Heart right ventricle (tissue), 16 donors: Measurements from ENCODE around the gene TECR. TPM values are rescaled to one million over a fixed set of nuclear protein-coding genes. Genes with fewer than 3 reads are reported as not detected.
"Not testable (repeated sequence)": the region's sequence is repeated elsewhere in the genome, so short reads cannot be mapped to it uniquely, and the experiment has no call there.

Experiments
- ATAC-seq, 8 donors: fragments of 200-7000 bp; cut with Tn5 transposase; one replicate each; pipeline ENCODE4 v1.9.1; 2020; ENCODE audit warnings: mild to moderate bottlenecking in 8 of 8, moderate library complexity in 8 of 8, moderate number of reproducible peaks in 1 of 8
- DNase-seq, 2 donors: peaks; one replicate each; pipeline ENCODE4 v3.0.0-alpha.2; 2020
- H3K27ac ChIP-seq, 10 donors: fragments of 200-600 bp; sonication (generic) in 2 of 10; one replicate each; pipeline versions ENCODE4 v1.5.0 to v1.8.0; 2020 to 2022; ENCODE audit warnings: mild to moderate bottlenecking in 3 of 10
- H3K27me3 ChIP-seq, 7 donors: fragments of 200-600 bp; one replicate each; pipeline ENCODE4 v1.8.0; 2021 to 2022; ENCODE audit warnings: mild to moderate bottlenecking in 2 of 7
- H3K36me3 ChIP-seq, 9 donors: fragments of 200-600 bp; sonication (generic) in 1 of 9; one replicate each; pipeline versions ENCODE4 v1.5.0 to v1.8.0; 2020 to 2022; ENCODE audit warnings: mild to moderate bottlenecking in 2 of 9
- H3K4me1 ChIP-seq, 9 donors: fragments of 200-600 bp; sonication (generic) in 1 of 9; one replicate each; pipeline versions ENCODE4 v1.5.0 to v1.8.0; 2020 to 2022; ENCODE audit warnings: mild to moderate bottlenecking in 4 of 9
- H3K4me3 ChIP-seq, 10 donors: fragments of 200-600 bp; sonication (generic) in 2 of 10; one replicate each; pipeline versions ENCODE4 v1.5.0 to v1.8.0; 2020 to 2022; ENCODE audit warnings: mild to moderate bottlenecking in 7 of 10, moderate library complexity in 2 of 10
- H3K9me3 ChIP-seq, 11 donors: fragments of 200-600 bp in 10 of 11; sonication (generic) in 2 of 11; one replicate each; pipeline versions ENCODE4 v1.5.0 to v1.8.0; 2013 to 2022; ENCODE audit warnings: mild to moderate bottlenecking in 2 of 11, control low read depth in 1 of 11, moderate library complexity in 1 of 11
- CTCF ChIP-seq, 9 donors: fragments of 200-600 bp; sonication (generic) in 2 of 9; IDR thresholded peaks; one replicate each; pipeline versions ENCODE4 v1.5.0 to v1.8.0; 2021 to 2022; ENCODE audit warnings: antibody characterized with exemption in 9 of 9, mild to moderate bottlenecking in 5 of 9, moderate library complexity in 1 of 9
- WGBS, 2 donors: extraction: QIAGEN DNeasy Blood & Tissue Kit; methylation state at CpG; one replicate each; pipeline ENCODE4 v1.1.7; 2013; ENCODE audit warnings: inconsistent platforms in 1 of 2; 5-methylcytosine and 5-hydroxymethylcytosine counted together
- intact Hi-C, 10 donors: fragments of 100-400 bp; cut with DNase I; formaldehyde crosslinking; loops; one replicate each; pipeline versions ENCODE4 v1.11.1 to v1.14.2; 2022
- polyA plus RNA-seq, 2 donors: library from polyadenylated mRNA; stranded (reverse); fragments of 200-250 nt; gene quantifications; one replicate each; pipeline ENCODE4 v1.2.3, GENCODE V29; 2013
- total RNA-seq, 10 donors: library from RNA; stranded (reverse); fragmentation: NEBNext Ultra II Directional in 3 of 10; extraction: Animal tissue kit (Norgen Biotek cat#: 25700) in 3 of 10; gene quantifications; one replicate each; pipeline versions ENCODE4 v1.2.1 to v1.2.4, GENCODE V29; 2021 to 2023
- donor health status: Arrhythmogenic right ventricular cardiomyopathy.
- donor health status: ischemic (EF 13 %, LVEDD 7.1; RV severe dilation, severe dysfunction).
- donor health status: healthy with polysubstance abuse.
- donor health status: DM: no; HTN: yes; CAD: no.
- donor health status: DM: no; HTN: no; CAD: no.
- donor health status: ischemic (EF 25% LVEDD 6.9; RV normal size, moderate dysfunction).
- donor health status: ischemic (EF 25% LVEDD 5.7; RV mildly dilated, moderate dysfunction).
- donor health status: healthy.
- donor health status: DM: yes; HTN: yes; CAD: no.
- donor health status: Ischemic cardiomyopathy.
- donor health status: ischemic (EF 35%, LVEDD 5.7; RV mildly dilated, moderate dysfunction).
- donor health status: nonischemic (EF 11% LVEDD 7.7; RV severe dilation, severe dysfunction).
- donor health status: DM: yes; HTN: yes; CAD: no.
- donor health status: PGD.
- donor health status: ischemic (EF 29% LVEDD 5.4; RV normal size, mild dysfunction).
- donor health status: nonischemic (EF 23%, LVEDD 6.1; RV moderate dilation, normal function).

TECR gene
- total and polyA plus RNA-seq, 12 donors: 61.4 to 194 (median 75.7) TPM

DNA sequence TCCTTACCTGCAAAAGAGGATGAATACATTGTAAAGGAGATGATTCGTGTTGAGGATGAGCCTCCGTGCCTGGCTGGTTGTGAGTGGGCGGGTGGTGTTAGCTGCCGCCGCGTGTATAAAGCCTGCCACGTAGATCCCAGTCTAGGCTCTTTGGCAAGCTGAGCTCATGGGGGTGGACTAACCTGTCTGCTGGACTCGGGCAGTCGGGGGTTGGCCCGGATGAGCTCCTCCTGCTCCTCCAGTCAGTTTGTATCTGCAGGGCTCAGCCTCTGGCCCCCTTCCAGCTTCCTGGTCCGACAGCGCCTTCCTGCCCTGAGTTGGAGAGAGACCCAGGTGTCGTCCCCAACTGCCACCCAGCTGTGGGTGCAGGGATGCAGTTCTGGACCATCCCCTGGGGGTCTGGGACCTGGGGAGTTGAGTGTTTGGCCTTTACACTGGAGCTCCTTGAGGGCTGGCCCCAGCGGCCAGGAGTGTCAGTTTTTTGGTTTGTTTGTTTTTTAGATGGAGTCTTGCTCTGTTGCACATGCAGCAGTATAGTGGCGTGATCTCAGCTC, 20.9 kb downstream of the TECR start:
- H3K27me3 ChIP-seq: no peaks in the 10 kb centered on the region
- H3K4me3 ChIP-seq: no peak overlapping the region
- intact Hi-C loops: no loop called here
- DNase-seq: no peak
- H3K4me1 ChIP-seq: peaks cover 0 to 45% (median 21%) of the 10 kb centered on the region in 9 donors
- H3K9me3 ChIP-seq: no peaks in the 10 kb centered on the region
- peaks cover 0 to 44% (median 0%) of the 10 kb centered on the region in 9 donors for H3K36me3 ChIP-seq
- WGBS, 2 donors: 42 to 43% methylated on average over 15 of the region's 15 CpGs
- ATAC-seq: peak in 2 of 8 donors; percentile 12 to 49
- H3K27ac ChIP-seq: peak overlapping the region in 2 of 10 donors; percentile 3 to 62
- no peak for TF ChIP-seq CTCF (IDR thresholded peaks at IDR 0.05)

DNA sequence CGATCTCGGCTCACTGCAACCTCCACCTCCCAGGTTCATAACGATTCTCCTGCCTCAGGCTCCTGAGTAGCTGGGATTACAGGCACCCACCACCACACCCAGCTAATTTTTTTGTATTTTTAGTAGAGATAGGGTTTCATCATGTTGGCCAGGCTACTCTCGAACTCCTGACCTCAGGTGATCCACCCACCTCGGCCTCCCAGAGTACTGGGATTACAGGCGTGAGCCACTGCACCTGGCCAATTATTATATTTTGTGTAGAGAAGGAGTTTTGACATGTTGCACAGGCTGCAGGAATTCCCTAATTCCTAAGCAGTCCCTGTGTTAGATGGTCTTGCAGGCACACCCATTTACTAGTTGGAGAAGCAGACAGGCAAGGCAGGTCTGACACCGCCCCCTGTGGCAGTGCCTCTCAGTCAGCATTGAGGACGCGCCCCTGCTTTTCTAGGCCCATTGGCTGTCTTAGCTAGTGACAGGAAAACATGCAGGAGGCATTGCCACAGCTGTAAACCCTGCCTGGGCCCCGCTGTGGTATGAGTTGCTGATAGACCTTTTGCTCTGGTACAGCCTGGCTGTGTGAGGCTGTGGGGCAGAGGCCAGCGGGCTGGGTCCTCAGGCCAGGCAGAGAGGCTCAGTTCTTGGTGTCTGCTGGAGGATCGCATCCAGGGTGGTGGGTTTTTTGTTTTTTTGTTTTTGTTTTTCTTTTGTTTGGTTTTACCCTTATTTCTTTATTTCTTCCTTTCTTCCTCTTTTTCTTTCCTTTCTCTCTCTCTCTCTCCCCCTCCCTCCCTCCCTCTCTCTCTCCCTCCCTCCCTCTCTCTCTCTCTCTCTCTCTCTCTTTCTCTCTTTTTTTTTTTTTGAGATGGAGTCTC, 22.0 kb downstream of the TECR start:
- WGBS, 2 donors: 65 to 72% methylated on average over 12 of the region's 12 CpGs
- ATAC-seq (peak; percentile 36 to 83 (median 70)), DNase-seq (peak in 1 of 2 donors; percentile 55)
- Histone ChIP-seq H3K27ac (peak overlapping the region in 8 of 10 donors; percentile 16 to 69 (median 32)), H3K4me1 (peaks cover 0 to 42% (median 21%) of the 10 kb centered on the region in 9 donors), H3K36me3 (peaks cover 0 to 43% (median 0%) of the 10 kb centered on the region in 9 donors)
- H3K4me3 ChIP-seq, H3K9me3 ChIP-seq, H3K27me3 ChIP-seq, intact Hi-C loops: not testable (repeated sequence)
- peak in 6 of 9 donors; percentile 15 to 47 (median 39) for TF ChIP-seq CTCF (IDR thresholded peaks at IDR 0.05)

- intact Hi-C loops, DNase-seq, H3K9me3 ChIP-seq, H3K27me3 ChIP-seq, H3K4me3 ChIP-seq, ATAC-seq: not testable (repeated sequence)
- peaks cover 0 to 37% (median 0%) of the 10 kb centered on the region in 9 donors for H3K36me3 ChIP-seq
- H3K27ac ChIP-seq: peak overlapping the region in 3 of 10 donors; percentile 16 to 44 (median 22)
- WGBS, 2 donors: 82 to 83% methylated on average over 8 of the region's 8 CpGs
- H3K4me1 ChIP-seq: peaks cover 3 to 49% (median 28%) of the 10 kb centered on the region in 9 donors
Observed at GRCh38 chr19:14552006-14552360, 22.6 kb downstream of the TECR start.

GRCh38 chr19:14553042-14553938, 23.9 kb downstream of the TECR start:
- peak overlapping the region in 2 of 10 donors; percentile 27 to 36 for H3K27ac ChIP-seq
- DNase-seq: no peak
- no peaks in the 10 kb centered on the region for H3K9me3 ChIP-seq

More at GRCh38 chr19:14553042-14553938, 23.9 kb downstream of the TECR start:
- peaks cover 0 to 33% (median 0%) of the 10 kb centered on the region in 9 donors for H3K36me3 ChIP-seq
- ATAC-seq: no peak
- H3K4me3 ChIP-seq: no peak overlapping the region
- 91 to 92% methylated on average over 35 of the region's 35 CpGs for WGBS, 2 donors
- TF ChIP-seq CTCF (IDR thresholded peaks at IDR 0.05): no peak
- peaks cover 6 to 57% (median 34%) of the 10 kb centered on the region in 9 donors for H3K4me1 ChIP-seq
- intact Hi-C loops: no loop called here
- H3K27me3 ChIP-seq: no peaks in the 10 kb centered on the region
